ENCODE measurements around the gene GNAQ.

DNA sequence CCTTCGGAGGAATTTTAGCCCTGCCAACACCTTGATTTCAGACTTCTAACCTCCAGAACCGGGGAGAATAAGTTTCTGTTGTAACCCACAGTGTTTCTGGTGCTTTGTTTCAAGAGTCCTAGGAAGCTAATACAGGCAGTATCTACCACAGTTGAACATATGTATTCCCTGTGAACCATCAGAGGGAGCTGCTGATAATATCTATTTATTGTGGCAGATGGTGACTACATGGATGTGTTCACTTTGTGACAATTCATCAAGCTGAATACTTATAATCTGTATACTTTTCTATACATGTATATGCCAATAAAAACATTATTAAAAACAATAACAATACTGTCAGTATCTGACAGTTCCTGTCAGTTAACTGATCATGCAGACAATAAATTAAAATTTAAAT is 246.3 kb downstream of the GNAQ start:
- TF ChIP-seq CTCF (IDR thresholded peaks at IDR 0.05) = no peak
- no peak for TF ChIP-seq ZFX (IDR thresholded peaks at IDR 0.05; ENCODE audit: borderline replicate concordance)

All from 22Rv1 (cell line).